Mucosa of stomach (tissue), 1 donor: ENCODE results near the gene DOCK10.

Experiments
- H3K27me3 ChIP-seq: one replicate; pipeline ENCODE4 v1.7.0; 2013; ENCODE audit warnings: mild to moderate bottlenecking, low read length; ENCODE audit not compliant: control insufficient read depth, insufficient read depth
- H3K36me3 ChIP-seq: one replicate; pipeline ENCODE4 v1.7.0; 2013; ENCODE audit warnings: low read length; ENCODE audit not compliant: control insufficient read depth, insufficient read depth
- H3K4me1 ChIP-seq: one replicate; pipeline ENCODE4 v1.7.0; 2013; ENCODE audit warnings: mild to moderate bottlenecking, low read length; ENCODE audit not compliant: control insufficient read depth, insufficient read depth
- H3K4me3 ChIP-seq: one replicate; pipeline ENCODE4 v1.7.0; 2013; ENCODE audit warnings: low read length
- H3K9ac ChIP-seq: one replicate; pipeline ENCODE4 v1.7.0; 2013; ENCODE audit warnings: mild to moderate bottlenecking, low read length, moderate library complexity
- H3K9me3 ChIP-seq: one replicate; pipeline ENCODE4 v1.7.0; 2013; ENCODE audit warnings: mild to moderate bottlenecking, low read length, moderate library complexity; ENCODE audit not compliant: control insufficient read depth
- donor health status: Pancreatic carcinoma.

The DOCK10 gene

DNA sequence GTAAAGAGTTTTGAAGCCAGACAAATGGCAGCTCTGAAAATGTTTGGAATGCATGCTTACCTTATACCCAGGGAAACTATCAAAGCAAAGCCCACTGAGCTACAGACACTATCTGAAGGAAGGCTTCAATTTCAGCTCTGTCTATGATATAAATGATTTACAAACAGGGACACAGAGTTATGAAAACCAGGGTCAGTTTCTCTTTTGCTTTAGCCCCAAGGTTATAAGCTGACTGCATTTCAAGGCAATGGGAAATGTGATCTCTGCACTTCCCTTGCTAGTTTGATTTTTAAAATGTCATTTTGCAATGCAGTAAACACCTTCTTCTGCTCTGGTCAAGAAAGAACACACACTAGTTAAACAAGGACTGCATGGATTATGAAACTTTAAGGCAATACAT, 260.9 kb downstream of the DOCK10 start:
- no peak overlapping the region for H3K9ac ChIP-seq
- H3K4me3 ChIP-seq, result no peak overlapping the region
- H3K36me3 ChIP-seq, result no peaks in the 10 kb centered on the region
- no peaks in the 10 kb centered on the region for H3K9me3 ChIP-seq
- no peaks in the 10 kb centered on the region for H3K4me1 ChIP-seq
- H3K27me3 ChIP-seq, result no peaks in the 10 kb centered on the region

DNA sequence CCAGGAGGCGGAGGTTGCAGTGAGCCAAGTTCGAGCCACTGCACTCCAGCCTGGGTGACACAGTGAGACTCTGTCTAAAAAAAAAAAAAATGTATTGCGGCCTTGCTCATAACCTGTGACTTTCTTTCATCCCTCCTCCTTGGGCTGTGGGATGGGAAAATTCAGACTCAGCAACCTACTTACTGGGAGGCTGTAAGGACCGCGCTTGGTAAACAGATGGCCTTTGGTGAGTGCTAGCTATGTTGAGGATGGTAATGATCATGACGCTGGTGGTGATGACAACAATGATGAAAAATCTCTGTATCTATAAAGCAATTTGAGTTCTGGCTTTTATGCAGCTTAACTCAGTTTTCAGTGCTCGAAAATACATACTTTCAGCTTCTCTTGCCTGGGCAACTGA, 261.4 kb downstream of the DOCK10 start:
- no peak overlapping the region for H3K9ac ChIP-seq
- no peaks in the 10 kb centered on the region for H3K27me3 ChIP-seq
- H3K4me1 ChIP-seq, result no peaks in the 10 kb centered on the region
- no peaks in the 10 kb centered on the region for H3K9me3 ChIP-seq
- H3K36me3 ChIP-seq, result no peaks in the 10 kb centered on the region
- no peak overlapping the region for H3K4me3 ChIP-seq

DNA sequence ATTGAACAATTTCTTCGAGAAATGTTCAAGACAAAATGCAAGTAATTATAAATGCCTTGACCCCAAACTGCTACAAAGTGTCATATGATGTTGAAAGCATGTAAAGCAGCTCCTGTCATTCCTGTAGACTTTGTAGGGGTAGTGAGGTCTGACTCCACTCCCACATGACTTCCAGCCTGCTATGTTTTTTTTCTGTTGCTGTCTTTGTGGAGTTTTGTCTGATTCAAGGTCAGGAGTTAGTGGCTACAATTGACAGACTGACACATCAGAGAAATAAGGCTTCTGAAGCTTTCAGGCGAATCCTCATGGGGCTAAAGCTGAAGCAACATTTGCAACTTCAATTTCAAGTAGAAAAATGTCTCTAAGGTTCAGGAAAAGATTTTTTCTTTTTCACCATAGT, 262.2 kb downstream of the DOCK10 start:
- Histone ChIP-seq H3K9me3 (no peaks in the 10 kb centered on the region), H3K9ac (no peak overlapping the region), H3K36me3 (no peaks in the 10 kb centered on the region), H3K27me3 (no peaks in the 10 kb centered on the region), H3K4me3 (no peak overlapping the region), H3K4me1 (no peaks in the 10 kb centered on the region)

DNA sequence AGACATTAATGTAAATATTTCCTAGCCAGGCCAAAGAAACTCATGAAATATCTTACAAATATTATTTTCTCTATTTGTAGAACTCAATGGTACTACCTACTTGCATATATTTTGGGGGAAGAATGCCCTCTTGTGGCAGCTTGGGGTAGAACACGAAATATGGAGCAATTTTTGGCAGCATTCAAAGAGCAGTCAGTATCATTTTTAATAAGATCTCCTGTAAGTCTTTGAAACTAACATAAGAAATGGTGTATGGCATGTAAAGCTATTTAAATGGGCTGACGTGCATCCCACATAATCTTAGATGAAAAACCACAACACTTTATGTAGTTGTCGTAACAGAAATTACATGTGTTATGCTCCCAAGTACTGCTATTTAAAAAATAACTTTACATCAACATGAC, 263.8 kb downstream of the DOCK10 start:
- H3K27me3 ChIP-seq, result no peaks in the 10 kb centered on the region
- no peaks in the 10 kb centered on the region for H3K4me1 ChIP-seq
- no peaks in the 10 kb centered on the region for H3K9me3 ChIP-seq
- no peak overlapping the region for H3K9ac ChIP-seq
- no peaks in the 10 kb centered on the region for H3K36me3 ChIP-seq
- no peak overlapping the region for H3K4me3 ChIP-seq

DNA sequence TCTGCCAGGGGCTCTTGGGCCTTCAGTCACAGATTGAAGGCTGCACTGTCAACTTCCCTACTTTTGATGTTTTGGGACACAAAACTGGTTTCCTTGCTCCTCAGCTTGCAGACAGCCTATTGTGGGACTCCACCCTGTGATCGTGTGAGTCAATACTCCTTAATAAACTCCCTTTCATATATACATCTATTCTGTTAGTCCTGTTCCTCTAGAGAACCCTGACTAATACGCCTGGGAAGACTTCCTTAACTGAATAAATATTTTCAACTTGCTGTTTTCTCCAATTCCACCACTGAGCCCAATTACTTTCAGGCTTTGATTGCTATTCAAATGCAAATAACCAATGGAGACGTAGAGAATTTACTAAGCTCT, 264.7 kb downstream of the DOCK10 start:
- no peak overlapping the region for H3K9ac ChIP-seq
- no peaks in the 10 kb centered on the region for H3K36me3 ChIP-seq
- no peak overlapping the region for H3K4me3 ChIP-seq
- no peaks in the 10 kb centered on the region for H3K27me3 ChIP-seq
- no peaks in the 10 kb centered on the region for H3K9me3 ChIP-seq
- no peaks in the 10 kb centered on the region for H3K4me1 ChIP-seq

DNA sequence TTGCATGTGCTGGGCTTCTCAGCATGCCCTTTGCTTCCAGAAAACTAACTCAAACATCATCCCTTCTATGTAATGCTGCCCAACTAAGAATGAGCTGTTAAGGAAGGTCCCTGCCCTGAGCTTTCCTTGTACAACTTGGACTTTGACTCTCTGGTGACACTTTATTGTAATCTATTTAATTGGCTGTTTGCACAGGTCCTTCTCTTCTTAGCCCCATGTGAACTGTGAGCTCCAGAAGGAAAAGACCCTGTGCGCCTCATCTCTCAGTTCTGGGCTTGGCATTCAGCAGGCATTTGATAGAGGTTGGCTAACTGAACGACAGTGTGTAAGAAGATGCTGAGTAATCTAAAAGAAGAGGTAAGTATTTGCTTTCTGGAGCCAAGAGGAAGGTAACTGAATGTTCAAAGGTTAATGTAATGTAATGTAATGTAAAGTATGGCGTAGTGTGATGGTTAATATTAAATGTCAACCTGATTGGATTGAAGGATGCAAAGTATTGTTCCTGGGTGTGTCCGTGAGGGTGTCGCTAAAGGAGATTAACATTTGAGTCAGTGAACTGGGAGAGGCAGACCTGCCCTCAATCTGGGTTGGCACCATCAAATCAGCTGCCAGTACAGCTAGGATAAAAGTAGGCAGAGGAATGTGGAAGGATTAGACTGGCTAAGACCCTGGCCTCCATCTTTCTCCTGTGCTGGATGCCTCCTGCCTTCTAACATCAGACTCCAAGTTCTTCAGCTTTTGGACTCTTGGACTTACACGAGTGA, 265.3 kb downstream of the DOCK10 start:
- Histone ChIP-seq H3K27me3 (no peaks in the 10 kb centered on the region), H3K4me1 (no peaks in the 10 kb centered on the region), H3K9ac (no peak overlapping the region), H3K36me3 (no peaks in the 10 kb centered on the region), H3K4me3 (no peak overlapping the region), H3K9me3 (no peaks in the 10 kb centered on the region)

DNA sequence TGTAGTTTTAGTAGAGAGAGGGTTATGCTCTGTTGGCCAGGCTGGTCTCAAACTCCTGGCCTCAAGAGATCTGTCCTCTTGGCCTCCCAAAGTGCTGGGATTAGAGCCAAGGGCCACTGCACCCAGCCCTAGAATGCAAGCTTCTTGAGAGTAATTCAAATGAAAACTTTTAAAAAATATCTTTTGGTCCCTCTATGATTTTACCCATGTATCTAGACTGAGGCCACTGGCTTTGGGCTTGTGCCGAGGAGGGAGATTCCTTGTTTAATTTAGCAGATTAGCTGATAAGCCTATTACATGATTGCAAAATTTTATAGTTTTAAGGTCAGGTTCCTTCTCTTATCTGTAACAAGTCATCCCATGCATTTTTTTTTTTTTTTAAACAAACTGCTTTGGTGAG, 266.6 kb downstream of the DOCK10 start:
- H3K4me3 ChIP-seq, result no peak overlapping the region
- H3K4me1 ChIP-seq, result no peaks in the 10 kb centered on the region
- H3K9ac ChIP-seq, result no peak overlapping the region
- H3K9me3 ChIP-seq, result no peaks in the 10 kb centered on the region
- H3K27me3 ChIP-seq, result no peaks in the 10 kb centered on the region
- H3K36me3 ChIP-seq, result no peaks in the 10 kb centered on the region

DNA sequence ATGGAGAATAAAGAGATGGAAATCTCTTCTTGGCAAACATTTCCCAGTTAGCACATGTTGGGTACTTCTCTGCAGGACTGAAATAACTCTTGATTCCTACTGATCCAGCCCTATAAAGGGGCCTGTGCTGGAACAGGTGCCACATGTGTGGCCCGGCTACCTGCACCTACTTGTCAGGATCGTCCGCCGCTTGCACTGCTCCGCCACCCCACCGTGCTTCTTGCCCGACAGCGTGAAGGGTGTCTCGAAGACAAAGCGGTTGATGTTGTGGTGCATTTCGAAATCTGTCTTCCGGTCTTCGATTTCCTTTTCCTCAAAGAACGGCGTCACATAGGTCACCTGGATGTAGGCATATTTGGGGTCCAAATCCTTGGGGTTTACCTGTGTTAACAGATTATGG, 267.5 kb downstream of the DOCK10 start:
- no peak overlapping the region for H3K4me3 ChIP-seq
- no peaks in the 10 kb centered on the region for H3K27me3 ChIP-seq
- H3K9me3 ChIP-seq, result no peaks in the 10 kb centered on the region
- no peak overlapping the region for H3K9ac ChIP-seq
- H3K4me1 ChIP-seq, result no peaks in the 10 kb centered on the region
- no peaks in the 10 kb centered on the region for H3K36me3 ChIP-seq

DNA sequence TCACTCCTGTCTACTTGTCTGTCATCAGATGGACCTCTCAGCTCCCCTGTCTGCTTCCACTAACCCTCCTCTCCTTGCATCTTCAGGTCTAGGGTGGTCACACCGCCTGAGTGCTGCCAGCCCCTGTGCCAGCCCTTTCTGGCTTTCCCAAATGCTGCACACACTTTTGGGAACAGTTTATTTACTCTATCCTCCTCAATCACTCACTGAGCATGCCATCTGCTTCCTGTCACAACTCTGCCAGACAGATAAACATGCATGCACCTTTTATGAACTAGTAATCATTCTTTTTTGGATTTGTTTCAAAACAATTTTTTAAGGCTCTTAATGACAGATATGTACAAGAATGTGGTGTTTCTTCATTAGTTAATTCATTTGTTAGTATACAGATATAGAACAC, 269.8 kb downstream of the DOCK10 start:
- no peaks in the 10 kb centered on the region for H3K9me3 ChIP-seq
- H3K36me3 ChIP-seq, result no peaks in the 10 kb centered on the region
- no peak overlapping the region for H3K4me3 ChIP-seq

DNA sequence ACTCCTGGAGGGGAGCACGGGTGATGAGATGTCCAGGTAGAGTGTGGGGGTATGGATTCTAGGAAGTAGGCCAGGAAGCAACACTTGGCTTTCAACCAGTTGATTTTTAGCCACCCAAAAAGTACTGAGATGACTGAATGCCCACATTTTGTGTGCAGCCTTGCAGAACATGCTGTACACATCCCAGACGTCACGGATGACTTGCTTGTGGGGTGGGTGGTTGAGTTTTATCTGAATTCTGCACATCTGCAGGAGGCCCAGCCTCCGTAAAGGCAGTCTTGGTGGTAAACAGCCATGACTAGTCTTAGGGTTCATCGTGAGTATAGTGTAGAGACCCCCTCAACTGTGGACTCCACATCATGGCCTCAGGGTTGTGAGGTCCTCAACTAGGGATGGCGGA, 272.8 kb downstream of the DOCK10 start:
- no peaks in the 10 kb centered on the region for H3K4me1 ChIP-seq
- no peaks in the 10 kb centered on the region for H3K9me3 ChIP-seq
- no peaks in the 10 kb centered on the region for H3K27me3 ChIP-seq
- no peaks in the 10 kb centered on the region for H3K36me3 ChIP-seq
- H3K4me3 ChIP-seq, result no peak overlapping the region
- H3K9ac ChIP-seq, result no peak overlapping the region

More for the DNA sequence above, 269.8 kb downstream of the DOCK10 start:
- H3K4me1 ChIP-seq, result no peaks in the 10 kb centered on the region
- no peaks in the 10 kb centered on the region for H3K27me3 ChIP-seq
- no peak overlapping the region for H3K9ac ChIP-seq

DNA sequence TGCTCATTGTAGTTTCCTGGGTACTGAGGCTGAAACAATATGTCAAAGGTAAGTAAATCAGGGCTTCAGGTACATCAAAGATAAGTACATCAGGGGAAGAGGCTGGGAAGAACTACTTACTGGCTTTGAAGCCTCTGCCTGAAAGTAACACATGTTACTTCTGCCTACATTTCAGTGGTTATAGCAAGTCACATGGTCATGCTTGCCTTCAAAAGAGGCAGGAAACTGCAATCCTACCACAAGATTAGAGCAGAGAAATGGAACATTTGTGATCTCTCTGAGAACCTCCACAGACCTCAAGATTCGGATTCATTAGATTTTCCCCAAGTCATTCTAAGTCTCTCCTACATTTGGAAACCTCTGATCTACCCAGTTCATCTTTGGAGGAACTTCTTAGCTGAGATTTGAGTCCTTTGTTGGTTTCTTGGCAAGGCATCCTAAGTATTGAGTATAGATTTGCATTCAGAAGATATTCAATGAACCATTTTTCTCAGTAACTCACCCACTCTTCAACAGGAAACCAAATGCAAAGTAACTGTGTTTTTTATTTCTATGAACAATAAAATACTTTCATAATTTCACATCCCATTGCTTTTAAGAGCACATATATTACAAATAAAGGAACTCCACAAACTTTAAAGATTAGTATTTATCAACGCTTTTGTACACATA, 277.6 kb downstream of the DOCK10 start:
- H3K27me3 ChIP-seq, result no peaks in the 10 kb centered on the region
- H3K9ac ChIP-seq, result no peak overlapping the region
- no peaks in the 10 kb centered on the region for H3K4me1 ChIP-seq
- H3K36me3 ChIP-seq, result no peaks in the 10 kb centered on the region
- no peak overlapping the region for H3K4me3 ChIP-seq
- H3K9me3 ChIP-seq, result no peaks in the 10 kb centered on the region

DNA sequence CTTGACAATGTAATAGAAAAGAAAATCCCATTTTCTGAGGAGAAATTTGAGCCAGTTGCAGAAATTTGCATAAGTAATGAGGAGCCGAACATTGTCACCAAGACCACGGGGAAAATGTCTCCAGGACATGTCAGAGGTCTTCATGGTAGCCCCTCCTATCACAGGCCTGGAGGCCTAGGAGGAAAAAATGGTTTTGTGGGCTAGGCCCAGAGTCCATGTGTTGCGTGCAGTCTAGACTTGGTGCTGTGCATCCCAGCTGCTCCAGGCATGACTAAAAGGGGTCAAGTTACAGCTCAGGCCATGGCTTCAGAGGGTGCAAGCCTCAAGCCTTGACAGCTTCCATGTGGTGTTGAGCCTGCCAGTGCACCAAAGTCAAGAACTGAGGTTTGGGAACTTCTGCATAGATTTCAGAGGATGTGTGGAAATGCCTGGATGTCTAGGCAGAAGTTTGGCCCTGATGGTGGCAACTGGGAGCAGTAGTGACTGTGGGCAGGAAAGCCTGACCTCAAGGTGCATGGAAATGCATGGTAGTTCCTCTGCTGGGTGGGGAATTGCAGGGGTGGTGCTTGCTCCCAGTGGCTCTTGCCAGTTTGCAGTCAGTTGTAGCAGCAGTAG, 284.2 kb downstream of the DOCK10 start:
- Histone ChIP-seq H3K9me3 (no peaks in the 10 kb centered on the region), H3K27me3 (no peaks in the 10 kb centered on the region), H3K4me1 (no peaks in the 10 kb centered on the region), H3K36me3 (no peaks in the 10 kb centered on the region), H3K9ac (no peak overlapping the region), H3K4me3 (no peak overlapping the region)
